T-helper 2 cell (primary cell): Measurements from ENCODE around the gene NTRK3.

Experiments
- DNase-seq, 5 experiments: peaks; one replicate each; pipeline versions ENCODE4 v3.0.0 to v3.0.0-alpha.2; 2012 to 2022

NTRK3 gene

GRCh38 chr15:87935583-87935982, 321.0 kb downstream of the NTRK3 start:
- DNase-seq, result no peak

- no peak for DNase-seq
These were observed 325.0 kb downstream of the NTRK3 start for GRCh38 chr15:87931584-87931983.

- DNase-seq, result no peak
These were observed 326.1 kb downstream of the NTRK3 start for GRCh38 chr15:87930457-87930856.

- no peak for DNase-seq
These were observed 326.7 kb downstream of the NTRK3 start for GRCh38 chr15:87929841-87930240.

- no peak for DNase-seq
These were observed 332.1 kb downstream of the NTRK3 start for GRCh38 chr15:87924433-87924832.

- DNase-seq, result no peak
These were observed 337.5 kb downstream of the NTRK3 start for GRCh38 chr15:87919064-87919463.

- no peak for DNase-seq
These were observed 339.1 kb downstream of the NTRK3 start for GRCh38 chr15:87917480-87917879.

GRCh38 chr15:87916208-87916607, 340.3 kb downstream of the NTRK3 start:
- DNase-seq, result no peak

- DNase-seq, result no peak
These were observed 346.2 kb downstream of the NTRK3 start for GRCh38 chr15:87910301-87910700.

- no peak for DNase-seq
These were observed 348.7 kb downstream of the NTRK3 start for GRCh38 chr15:87907676-87908446.

GRCh38 chr15:87906444-87906843, 350.1 kb downstream of the NTRK3 start:
- no peak for DNase-seq

- no peak for DNase-seq
These were observed 353.6 kb downstream of the NTRK3 start for GRCh38 chr15:87902772-87903426.

GRCh38 chr15:87901926-87902690, 354.4 kb downstream of the NTRK3 start:
- DNase-seq, result no peak

- no peak for DNase-seq
These were observed 355.5 kb downstream of the NTRK3 start for GRCh38 chr15:87901008-87901407.

GRCh38 chr15:87896936-87897335, 359.6 kb downstream of the NTRK3 start:
- no peak for DNase-seq

- DNase-seq, result no peak
These were observed 369.4 kb downstream of the NTRK3 start for GRCh38 chr15:87887177-87887576.

GRCh38 chr15:87881026-87881425, 375.5 kb downstream of the NTRK3 start:
- no peak for DNase-seq

GRCh38 chr15:87877822-87878542, 378.6 kb downstream of the NTRK3 start:
- DNase-seq, result no peak

GRCh38 chr15:87877114-87877810, 379.3 kb downstream of the NTRK3 start:
- no peak for DNase-seq

- no peak for DNase-seq
These were observed 381.4 kb downstream of the NTRK3 start for GRCh38 chr15:87874896-87875711.

- no peak for DNase-seq
These were observed 383.0 kb downstream of the NTRK3 start for GRCh38 chr15:87873516-87873915.
